GM12873 (cell line): ENCODE results near the gene WDR93.

Source experiments
- TF ChIP-seq, protein P1 (sequence below): IDR thresholded peaks from 2 replicates; pipeline ENCODE4 v1.5.1; 2012; ENCODE audit warnings: low read depth, mild to moderate bottlenecking, moderate library complexity, low read length, control low read depth; ENCODE audit not compliant: insufficient read depth; ENCODE audit errors: missing control alignments

WDR93 gene

DNA sequence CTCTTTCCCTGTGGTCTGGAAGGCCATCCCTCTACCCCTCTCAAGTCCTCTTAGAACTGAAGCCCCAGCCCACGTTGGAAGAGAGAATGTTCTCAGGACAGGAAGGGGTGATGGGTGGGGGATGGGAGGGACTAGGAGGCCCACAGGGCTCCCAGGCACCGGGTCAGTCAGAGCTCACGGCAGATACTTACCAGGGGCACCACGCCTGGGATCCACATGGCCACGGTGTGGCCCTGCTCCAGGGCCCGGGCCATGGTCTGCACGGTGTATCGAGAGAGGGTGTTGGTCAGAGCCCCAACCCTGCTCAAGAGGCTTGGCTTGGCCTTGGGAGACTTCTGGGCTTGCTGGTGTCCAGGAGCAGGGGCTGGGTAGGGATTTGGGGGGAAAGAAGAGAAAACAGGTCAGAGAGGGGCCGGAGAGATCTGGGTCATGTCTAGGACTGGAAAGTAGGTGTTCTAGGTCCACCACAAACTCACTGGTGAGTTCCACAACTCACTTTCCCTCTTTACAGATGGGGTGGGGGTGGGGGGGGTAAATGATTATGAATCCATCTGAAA, 21.2 kb upstream of the WDR93 start:
- TF ChIP-seq, protein P1, sequence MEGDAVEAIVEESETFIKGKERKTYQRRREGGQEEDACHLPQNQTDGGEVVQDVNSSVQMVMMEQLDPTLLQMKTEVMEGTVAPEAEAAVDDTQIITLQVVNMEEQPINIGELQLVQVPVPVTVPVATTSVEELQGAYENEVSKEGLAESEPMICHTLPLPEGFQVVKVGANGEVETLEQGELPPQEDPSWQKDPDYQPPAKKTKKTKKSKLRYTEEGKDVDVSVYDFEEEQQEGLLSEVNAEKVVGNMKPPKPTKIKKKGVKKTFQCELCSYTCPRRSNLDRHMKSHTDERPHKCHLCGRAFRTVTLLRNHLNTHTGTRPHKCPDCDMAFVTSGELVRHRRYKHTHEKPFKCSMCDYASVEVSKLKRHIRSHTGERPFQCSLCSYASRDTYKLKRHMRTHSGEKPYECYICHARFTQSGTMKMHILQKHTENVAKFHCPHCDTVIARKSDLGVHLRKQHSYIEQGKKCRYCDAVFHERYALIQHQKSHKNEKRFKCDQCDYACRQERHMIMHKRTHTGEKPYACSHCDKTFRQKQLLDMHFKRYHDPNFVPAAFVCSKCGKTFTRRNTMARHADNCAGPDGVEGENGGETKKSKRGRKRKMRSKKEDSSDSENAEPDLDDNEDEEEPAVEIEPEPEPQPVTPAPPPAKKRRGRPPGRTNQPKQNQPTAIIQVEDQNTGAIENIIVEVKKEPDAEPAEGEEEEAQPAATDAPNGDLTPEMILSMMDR, result no peak

- TF ChIP-seq, protein P1, result no peak
Measured at GRCh38 chr15:89669941-89670340, 20.7 kb upstream of the WDR93 start.

DNA sequence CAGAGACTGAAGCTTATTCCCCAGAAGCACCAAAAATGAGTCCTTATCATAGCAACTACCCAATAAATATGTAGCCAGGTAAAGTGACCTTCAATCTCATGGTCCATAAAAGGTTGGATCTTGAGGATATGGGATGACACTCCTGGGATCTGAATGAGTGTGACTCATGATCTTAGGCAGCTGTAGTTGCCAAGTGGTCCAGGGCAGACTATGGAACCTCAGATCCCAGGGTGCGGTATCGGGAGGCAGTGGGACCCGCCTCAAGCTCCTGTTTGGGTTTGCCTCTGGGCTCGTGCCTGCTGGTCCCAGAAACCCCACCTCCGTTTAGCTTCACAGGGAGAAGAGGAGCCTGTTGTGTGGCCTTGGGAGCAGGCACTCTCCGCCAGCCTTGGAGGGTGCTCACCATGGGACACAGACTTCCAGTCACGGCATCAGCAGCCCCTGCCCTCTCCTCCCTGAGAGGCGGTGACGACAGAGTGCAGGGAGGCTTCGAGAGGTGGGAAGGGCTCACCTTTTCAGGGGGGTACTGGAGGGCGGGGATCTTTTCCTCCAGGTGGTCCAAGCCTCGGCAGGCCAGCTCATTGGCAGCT, 19.5 kb upstream of the WDR93 start:
- TF ChIP-seq, protein P1, result no peak

GRCh38 chr15:89671687-89672086, 18.9 kb upstream of the WDR93 start:
- TF ChIP-seq, protein P1, result no peak

DNA sequence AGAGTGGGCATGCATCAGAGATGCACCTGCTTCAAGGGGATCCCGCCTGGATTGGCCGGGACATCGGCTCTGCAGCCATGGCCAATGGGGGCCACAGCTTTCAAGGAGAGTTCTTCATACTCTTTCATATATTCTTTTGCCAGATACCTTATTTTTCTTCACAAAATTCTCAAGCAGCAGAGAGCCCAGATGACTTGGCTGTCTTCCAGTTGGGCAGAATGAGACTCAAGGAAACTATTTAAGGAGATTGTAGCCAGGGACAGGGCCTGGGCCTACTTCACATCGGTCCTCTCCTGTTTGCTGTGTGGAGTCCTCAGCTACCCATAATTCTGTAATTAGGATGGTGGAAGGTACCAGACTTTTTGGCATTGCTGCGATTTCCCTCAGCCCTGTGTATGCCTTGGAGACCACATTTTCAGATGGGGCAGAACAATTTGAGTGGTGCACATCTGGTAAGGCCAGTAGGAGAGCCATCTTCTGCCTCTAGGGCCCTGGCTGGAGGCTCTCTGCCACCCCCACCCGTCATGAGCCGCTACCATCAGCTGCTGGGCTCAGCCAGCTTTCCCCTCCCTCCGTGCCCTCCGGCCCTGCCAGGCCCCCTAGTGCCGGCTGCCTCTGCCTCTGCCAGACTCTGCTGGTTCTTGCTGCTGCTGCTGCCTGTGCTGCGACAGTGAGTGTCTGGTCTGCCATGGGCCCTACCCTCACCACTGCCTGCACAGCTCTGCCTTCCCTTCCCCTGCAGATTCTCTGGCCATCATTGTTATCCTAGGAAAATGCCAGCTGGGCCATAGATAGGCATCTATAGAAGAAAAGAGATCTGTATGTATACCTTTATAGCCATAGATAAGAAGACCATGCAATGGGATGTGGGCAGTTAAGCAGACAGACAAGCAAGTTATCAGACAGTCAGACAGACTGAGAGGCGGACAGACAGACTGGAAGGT, 18.1 kb upstream of the WDR93 start:
- TF ChIP-seq, protein P1, result no peak

DNA sequence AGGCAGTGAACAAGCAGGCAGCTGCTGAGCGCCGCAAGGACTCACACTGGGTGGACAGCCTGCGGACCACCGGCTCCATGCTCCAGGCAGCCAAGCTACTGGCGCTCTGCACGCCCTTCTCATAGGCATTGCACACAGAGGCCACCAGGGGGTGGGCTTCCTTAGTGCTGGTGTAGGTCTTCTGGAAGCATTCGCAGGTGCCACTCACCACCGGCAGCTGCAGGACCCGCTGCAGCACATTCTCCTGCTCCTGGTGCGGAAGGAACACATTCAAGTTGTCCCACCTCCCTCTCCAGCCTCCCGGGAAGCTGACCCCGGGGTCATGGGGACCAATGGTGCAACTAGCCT, 17.5 kb upstream of the WDR93 start:
- TF ChIP-seq, protein P1, result peak; percentile 76

DNA sequence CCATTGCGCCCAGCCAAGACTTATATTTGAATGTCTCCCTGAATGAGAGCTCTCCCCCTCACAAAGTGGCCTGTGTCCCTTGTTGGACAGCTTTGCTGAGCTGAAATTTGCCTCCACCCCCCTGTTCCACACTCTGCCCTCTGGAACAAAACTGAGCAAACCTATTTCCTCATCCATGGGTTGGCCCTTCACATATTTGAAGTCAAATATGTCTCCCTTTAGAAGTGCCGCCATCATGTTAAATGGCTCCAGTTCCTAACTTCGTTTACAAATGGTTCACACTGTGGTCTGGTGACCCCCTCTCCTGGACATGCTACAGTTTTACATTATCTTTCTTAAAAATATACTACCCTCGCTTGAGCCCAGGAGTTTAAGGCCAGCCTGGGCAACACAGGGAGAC, 16.1 kb upstream of the WDR93 start:
- TF ChIP-seq, protein P1, result no peak
